Islet precursor cell (in vitro differentiated cells): ENCODE results near the gene SLC2A10.

Experiments
- DNase-seq: peaks from one replicate; pipeline ENCODE4 v3.0.0-alpha.2; 2018

SLC2A10 gene

GRCh38 chr20:46704714-46705377 is 4.6 kb upstream of the SLC2A10 start:
- DNase-seq: no peak

- DNase-seq: no peak
Observed at GRCh38 chr20:46705378-46705729, 4.1 kb upstream of the SLC2A10 start.

GRCh38 chr20:46706242-46706641 is 3.2 kb upstream of the SLC2A10 start:
- no peak for DNase-seq

GRCh38 chr20:46708172-46708860 is 1.1 kb upstream of the SLC2A10 start:
- no peak for DNase-seq

GRCh38 chr20:46709055-46709458 is 392 bp upstream of the SLC2A10 start:
- DNase-seq: no peak

GRCh38 chr20:46710153-46710913 is 884 bp downstream of the SLC2A10 start:
- DNase-seq: no peak

GRCh38 chr20:46712056-46712636 is 2.7 kb downstream of the SLC2A10 start:
- no peak for DNase-seq

GRCh38 chr20:46713957-46714834 is 4.7 kb downstream of the SLC2A10 start:
- no peak for DNase-seq

- peak; percentile 84 for DNase-seq
Observed at GRCh38 chr20:46715292-46715756, 5.9 kb downstream of the SLC2A10 start.

- DNase-seq: no peak
Observed at GRCh38 chr20:46717818-46718541, 8.5 kb downstream of the SLC2A10 start.

- DNase-seq: no peak
Observed at GRCh38 chr20:46720019-46720418, 10.6 kb downstream of the SLC2A10 start.

- DNase-seq: no peak
Observed at GRCh38 chr20:46720776-46721425, 11.5 kb downstream of the SLC2A10 start.

- no peak for DNase-seq
Observed at GRCh38 chr20:46721476-46721875, 12.0 kb downstream of the SLC2A10 start.

GRCh38 chr20:46722450-46722849 is 13.0 kb downstream of the SLC2A10 start:
- no peak for DNase-seq

GRCh38 chr20:46723039-46723438 is 13.6 kb downstream of the SLC2A10 start:
- no peak for DNase-seq

GRCh38 chr20:46724343-46724959 is 15.0 kb downstream of the SLC2A10 start:
- DNase-seq: no peak

GRCh38 chr20:46725186-46726165 is 16.0 kb downstream of the SLC2A10 start:
- no peak for DNase-seq

- DNase-seq: no peak
Observed at GRCh38 chr20:46731770-46732169, 22.3 kb downstream of the SLC2A10 start.

GRCh38 chr20:46735436-46735835 is 26.0 kb downstream of the SLC2A10 start:
- DNase-seq: no peak
